NB4 (cell line): Measurements from ENCODE around the gene PBOV1.

Experiments used
- MYC ChIP-seq: IDR thresholded peaks from 2 replicates; pipeline ENCODE4 v1.6.1; 2011; ENCODE audit warnings: low read depth, low read length
- POLR2A ChIP-seq: IDR thresholded peaks from 2 replicates; pipeline ENCODE4 v1.6.1; 2011; ENCODE audit warnings: mild to moderate bottlenecking; ENCODE audit not compliant: insufficient read length; ENCODE audit errors: extremely low read depth
- TF ChIP-seq, protein P1 (sequence below): IDR thresholded peaks from one replicate; pipeline ENCODE4 v1.5.1; 2012; ENCODE audit warnings: low read depth, low read length
- TF ChIP-seq, protein P2 (sequence below): IDR thresholded peaks from 2 replicates; pipeline ENCODE4 v1.6.1; 2011; ENCODE audit warnings: low read depth, low read length

DNA sequence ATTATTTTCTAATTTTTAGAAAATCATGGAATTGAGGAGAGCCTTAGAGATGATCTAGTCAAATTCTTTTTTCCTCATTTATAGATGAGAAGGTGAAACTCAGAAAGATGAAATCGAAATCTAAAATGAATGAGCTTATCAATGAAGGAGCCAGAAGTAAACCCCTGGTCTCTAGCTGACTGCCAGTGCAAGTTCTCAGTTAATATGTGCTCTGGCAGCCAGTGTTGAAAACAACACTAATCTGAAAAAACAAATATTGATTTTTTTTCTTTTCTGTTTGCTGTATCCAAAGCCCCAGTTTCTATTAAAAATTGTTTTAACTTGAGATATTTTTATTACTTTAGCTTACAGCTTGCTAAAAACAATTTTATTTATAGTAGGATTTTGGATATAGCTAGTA, 21.5 kb upstream of the PBOV1 start:
- TF ChIP-seq, protein P1, sequence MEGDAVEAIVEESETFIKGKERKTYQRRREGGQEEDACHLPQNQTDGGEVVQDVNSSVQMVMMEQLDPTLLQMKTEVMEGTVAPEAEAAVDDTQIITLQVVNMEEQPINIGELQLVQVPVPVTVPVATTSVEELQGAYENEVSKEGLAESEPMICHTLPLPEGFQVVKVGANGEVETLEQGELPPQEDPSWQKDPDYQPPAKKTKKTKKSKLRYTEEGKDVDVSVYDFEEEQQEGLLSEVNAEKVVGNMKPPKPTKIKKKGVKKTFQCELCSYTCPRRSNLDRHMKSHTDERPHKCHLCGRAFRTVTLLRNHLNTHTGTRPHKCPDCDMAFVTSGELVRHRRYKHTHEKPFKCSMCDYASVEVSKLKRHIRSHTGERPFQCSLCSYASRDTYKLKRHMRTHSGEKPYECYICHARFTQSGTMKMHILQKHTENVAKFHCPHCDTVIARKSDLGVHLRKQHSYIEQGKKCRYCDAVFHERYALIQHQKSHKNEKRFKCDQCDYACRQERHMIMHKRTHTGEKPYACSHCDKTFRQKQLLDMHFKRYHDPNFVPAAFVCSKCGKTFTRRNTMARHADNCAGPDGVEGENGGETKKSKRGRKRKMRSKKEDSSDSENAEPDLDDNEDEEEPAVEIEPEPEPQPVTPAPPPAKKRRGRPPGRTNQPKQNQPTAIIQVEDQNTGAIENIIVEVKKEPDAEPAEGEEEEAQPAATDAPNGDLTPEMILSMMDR, result no peak
- TF ChIP-seq POLR2A, result no peak
- no peak for TF ChIP-seq MYC
- TF ChIP-seq, protein P2, sequence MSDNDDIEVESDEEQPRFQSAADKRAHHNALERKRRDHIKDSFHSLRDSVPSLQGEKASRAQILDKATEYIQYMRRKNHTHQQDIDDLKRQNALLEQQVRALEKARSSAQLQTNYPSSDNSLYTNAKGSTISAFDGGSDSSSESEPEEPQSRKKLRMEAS, result no peak
